HL-60/S4 (cell line): Measurements from ENCODE around the gene MEIOB.
"Not testable (repeated sequence)": the region's sequence is repeated elsewhere in the genome, so short reads cannot be mapped to it uniquely, and the experiment has no call there.

Source experiments
- in situ Hi-C: fragments of 300-500 bp; cut with MboI; formaldehyde crosslinking; loops from 2 replicates; pipeline ENCODE4 v1.14.3; 2022; ENCODE audit warnings: low sequenced_read_pairs

The MEIOB gene

GRCh38 chr16:1908184-1908583 is 36.2 kb upstream of the MEIOB start:
- in situ Hi-C loops = no loop called here

DNA sequence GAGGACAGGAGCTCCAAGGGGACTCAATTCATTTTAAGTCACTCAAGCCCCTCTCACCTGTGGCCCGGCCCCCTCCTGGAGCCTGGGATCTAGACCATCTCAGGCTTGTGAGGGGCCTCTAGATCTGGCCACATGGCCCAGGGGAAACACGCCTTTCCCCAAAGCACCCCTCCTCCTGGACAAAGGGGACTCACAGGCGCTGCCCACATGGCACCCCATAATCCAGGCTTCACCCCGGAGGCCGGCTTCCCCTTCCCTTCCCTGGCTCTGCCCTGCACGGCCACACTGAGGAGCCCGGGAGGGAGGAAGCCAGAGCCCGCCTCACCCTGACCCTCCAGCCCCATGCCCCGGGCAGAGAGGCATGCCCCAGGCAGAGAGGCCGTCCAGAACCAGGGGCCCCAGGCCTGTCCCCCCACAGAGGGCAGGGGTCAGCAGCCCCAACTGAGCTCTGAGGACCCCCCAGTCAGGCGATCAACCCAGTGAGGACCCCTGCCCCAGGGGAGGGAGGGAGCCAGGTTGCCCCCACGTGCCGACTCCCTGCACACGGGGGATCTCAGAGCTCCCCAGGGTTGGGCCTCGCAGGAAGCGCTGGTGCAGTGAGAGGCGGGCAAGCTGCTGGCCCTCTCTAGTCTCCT is 35.4 kb upstream of the MEIOB start:
- in situ Hi-C loops = no loop called here

GRCh38 chr16:1906846-1907165 is 34.8 kb upstream of the MEIOB start:
- in situ Hi-C loops = no loop called here

DNA sequence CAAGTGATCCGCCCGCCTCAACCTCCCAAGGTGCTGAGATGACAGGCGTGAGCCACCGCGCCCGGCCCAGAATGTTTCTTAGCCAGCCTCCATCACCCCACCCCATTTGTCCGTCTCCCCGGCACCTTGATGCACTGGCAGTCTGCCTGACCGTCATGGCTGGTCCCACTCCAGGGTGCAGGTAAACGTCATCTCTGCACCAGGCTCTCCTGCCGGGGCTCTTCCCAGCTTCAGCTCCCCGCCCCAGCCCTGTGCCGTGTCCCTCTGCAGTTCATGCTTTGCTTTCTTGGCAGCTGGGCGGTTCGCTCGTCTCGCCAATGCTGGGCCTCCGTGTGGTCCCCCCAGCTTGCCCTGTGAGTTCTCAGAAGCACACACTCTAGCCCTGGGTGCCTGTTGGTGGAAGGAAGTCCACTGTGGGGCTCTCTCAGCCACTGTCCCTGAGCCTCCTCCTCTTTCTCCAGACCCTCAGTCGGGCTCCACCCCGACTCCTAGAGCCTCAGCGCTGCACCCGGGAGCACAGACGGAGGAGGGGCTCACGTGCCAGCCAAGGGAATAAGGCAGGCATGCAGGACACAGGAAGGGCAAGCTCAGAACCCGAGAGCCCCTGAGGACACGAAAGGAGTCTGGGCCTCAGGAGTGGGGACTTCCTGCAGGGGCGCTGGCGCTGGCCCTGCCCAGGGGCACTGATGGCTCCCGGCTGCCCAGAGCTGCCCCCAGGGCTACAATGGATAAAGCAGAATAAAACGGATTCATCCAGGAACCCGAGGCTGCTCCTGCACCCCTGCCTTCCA is 34.3 kb upstream of the MEIOB start:
- in situ Hi-C loops = no loop called here

DNA sequence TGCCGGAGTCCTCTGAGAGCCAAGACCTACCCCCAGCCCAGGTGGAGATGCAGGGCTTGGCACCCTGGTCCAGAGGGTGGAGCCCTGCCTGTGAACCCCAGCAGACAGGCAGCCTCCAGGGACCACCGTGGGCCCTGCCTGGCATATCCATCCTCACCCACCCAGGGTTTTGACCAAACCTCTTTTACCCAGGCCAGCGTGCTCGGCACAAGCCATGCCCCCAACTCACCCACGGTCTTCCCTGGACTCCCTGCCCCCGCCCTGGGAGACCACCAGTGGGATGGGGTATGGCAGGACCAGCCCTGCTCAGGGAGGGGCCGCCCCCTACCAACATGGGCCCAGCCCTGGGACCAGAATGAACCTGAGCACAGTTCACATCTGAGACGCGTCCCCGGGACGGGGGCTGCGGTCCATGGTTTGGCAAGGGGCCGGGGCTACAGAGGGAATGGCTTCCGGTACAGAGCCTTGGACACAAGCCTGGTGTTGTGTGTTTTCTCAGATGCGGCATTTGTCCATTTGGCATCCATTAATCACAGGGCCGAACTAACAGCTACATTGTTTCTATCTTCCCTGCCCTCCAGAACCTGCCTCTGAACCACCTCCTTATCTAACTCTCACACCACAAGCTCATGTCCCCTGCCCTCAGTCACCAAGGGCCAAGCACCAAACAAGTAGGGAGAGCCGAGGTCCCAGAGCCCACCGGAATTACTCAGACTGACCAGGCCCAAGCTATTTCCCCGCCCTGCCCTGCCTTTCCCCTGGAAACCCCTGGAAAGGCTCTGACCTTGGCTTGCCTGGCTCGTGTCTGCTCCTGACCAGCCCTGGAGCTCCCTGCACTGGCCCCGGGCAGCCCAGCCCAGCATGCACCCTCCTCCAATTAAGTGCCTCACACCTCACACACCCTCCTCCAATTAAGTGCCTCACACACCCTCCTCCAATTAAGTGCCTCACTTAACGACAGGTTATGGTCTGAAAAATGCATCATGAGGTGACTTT is 32.2 kb upstream of the MEIOB start:
- in situ Hi-C loops = no loop called here

DNA sequence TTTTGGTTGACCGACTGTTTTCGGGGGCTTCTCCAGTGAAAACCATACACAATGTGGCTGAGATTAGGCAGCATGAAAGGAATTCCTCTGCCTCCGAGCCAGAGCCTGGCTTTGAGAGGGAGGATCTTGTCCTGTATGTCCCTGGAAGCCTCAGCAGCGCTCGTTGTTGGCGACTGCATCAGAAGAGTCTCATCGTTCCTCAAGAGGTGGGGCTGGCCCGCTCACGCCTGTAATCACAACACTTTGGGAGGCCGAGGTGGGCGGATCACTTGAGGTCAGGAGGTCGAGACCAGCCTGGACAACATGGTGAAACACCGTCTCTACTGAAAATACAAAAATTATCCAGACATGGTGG is 31.2 kb upstream of the MEIOB start:
- in situ Hi-C loops = no loop called here

DNA sequence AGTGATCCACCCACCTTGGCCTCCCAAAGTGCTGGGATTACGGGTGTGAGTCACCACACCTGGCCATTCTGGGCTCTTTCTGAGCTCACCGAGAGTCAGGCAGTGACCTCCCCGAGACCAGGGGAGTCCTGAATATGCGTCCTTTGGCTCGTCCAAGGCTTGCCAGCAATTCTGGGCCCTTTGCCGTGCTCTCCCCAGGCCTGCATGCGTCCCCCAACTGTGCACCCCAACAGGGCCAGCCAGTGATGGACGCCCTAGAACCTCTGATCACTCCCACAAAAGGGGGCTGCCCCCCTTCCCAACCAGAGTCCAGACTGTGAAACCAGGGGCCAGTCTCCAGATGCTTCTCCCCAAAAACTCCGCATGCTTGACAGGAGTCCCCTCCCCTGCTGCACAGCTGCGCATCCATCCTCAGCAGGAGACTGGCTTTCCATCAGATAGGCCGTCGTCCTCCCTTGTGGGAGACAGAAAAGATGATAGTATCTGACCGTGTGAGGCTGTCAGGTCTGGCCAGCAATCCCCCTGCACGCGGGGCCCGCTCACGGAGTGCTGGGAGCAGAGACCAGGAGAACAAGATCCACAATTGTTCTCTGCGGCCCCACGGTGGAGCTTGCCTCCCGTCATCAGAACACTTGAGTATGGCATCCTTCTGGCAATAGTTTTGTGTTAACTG is 30.7 kb upstream of the MEIOB start:
- in situ Hi-C loops = no loop called here

GRCh38 chr16:1900452-1900774 is 28.4 kb upstream of the MEIOB start:
- in situ Hi-C loops = no loop called here

- in situ Hi-C loops = no loop called here
Measured at GRCh38 chr16:1899641-1900451, 27.9 kb upstream of the MEIOB start.

GRCh38 chr16:1897692-1898091 is 25.7 kb upstream of the MEIOB start:
- in situ Hi-C loops = not testable (repeated sequence)

DNA sequence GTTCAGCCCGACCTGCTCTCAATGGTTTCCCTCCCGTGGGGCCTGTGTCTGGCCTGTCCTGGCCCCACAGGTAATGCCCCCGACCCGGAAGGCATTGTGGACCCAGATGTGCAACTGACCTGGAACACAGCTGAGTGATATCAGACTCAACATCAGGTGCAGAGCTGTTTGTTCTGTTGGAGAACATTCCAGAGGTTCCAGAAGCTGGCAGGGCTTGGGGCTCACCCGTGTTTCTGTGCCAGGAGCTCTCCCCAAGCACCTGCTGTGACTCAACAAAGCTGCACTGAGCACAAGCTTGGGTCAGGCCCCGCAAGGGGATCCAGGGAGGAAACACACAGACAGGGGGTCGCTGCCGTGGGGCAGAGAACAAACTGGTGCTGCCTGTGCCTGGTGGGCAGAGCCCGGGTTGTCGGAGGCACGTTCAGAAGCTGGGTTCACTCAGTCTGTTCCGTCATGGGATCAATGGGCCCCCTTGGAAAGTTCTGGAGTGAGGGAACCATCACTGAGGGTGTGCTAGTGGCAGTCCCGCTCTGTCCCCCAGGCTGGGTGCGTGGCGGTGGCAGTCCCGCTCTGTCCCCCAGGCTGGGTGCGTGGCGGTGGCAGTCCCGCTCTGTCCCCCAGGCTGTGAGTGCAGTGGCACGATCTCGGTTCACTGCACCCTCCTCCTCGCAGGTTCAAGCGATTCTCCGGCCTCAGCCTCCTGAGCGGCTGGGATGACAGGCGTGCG is 24.1 kb upstream of the MEIOB start:
- in situ Hi-C loops = no loop called here

DNA sequence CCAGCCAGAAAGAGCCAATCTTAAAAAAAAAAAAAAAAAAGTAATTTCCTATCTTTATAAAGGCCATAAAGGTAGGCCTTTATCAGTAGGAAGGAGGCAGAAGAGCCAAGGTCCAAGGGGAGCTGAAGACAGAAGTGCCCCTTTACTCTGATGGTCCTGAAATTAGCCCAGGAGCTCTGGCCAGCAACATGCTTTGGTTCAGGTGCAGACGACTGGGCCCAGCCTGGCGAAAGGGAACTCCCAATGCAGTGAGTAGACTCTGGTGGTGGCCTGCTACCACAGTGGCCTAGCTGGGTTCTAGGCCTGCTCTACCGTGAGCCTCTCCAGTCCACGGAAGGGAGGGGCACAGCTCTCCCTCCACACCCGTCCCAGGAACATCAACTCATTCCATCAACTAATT is 23.1 kb upstream of the MEIOB start:
- in situ Hi-C loops = no loop called here

DNA sequence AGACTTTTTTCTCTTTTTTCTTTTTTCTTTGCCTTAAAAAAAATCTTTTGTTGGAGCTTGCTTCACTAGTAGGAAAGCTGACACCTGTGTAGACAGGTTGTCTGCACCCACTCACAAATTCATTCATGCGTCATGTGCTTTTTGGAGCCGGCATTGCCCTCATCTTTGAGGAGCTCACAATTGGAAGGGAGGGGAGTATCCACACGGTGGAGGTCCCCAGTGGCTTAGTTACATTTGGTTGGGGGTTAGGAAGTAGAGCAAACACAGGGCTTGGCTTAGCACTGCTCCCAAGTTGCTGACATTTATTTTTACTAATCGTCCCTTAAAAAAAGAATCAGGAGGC is 18.7 kb upstream of the MEIOB start:
- in situ Hi-C loops = no loop called here

- in situ Hi-C loops = no loop called here
Measured at GRCh38 chr16:1890024-1890707, 18.2 kb upstream of the MEIOB start.

GRCh38 chr16:1887711-1888354 is 15.9 kb upstream of the MEIOB start:
- in situ Hi-C loops = no loop called here

DNA sequence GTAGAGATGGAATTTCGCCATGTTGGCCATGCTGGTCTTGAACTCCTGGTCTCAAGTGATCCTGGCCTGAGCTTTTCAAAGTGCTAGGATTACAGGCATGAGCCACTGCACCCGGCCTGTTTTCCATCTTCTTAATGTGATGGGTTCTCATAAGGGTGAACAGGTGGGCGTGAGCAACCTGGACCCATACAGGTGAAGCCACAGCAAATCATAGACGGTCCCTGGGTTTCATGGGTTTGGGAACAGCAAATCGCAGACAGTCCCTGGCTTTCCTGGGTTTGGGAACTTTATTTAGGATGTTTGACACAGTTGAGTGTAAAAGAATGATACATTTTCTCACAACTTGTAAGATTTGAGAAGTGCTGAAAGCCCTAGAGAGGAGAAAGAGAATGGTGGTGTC is 12.9 kb upstream of the MEIOB start:
- in situ Hi-C loops = no loop called here

DNA sequence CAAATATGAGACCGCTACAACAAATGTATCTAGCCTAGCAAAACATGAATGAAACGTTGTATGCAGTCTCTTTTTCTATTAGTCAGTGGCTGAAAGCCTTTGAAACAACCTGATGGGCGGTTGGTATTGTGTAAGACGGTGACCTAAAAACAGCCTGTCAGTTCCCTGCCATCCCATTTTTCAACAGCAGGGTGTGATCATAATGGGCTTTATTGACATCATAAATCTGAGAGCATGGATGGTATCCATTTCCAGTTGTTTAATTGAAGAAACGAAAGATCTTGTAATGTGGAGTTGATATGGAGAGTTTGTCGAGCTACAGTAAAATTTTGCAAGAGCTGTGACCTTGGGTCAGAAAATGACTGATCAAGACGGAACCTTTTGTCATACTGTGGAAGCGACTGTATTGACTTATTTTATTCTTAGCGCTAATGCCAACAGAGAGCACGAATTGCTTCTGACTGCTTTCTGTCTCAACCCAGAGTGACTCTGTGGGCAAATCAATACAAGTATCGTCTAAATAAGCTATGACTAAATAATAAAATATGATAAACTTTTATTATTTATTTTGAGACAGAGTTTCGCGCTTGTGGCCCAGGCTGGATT is 12.3 kb upstream of the MEIOB start:
- in situ Hi-C loops = no loop called here

- in situ Hi-C loops = not testable (repeated sequence)
Measured at GRCh38 chr16:1881172-1881571, 9.2 kb upstream of the MEIOB start.
